Measurements from ENCODE around the gene ABCC11. TPM values are rescaled to one million over a fixed set of nuclear protein-coding genes. Genes with fewer than 3 reads are reported as not detected.

Gene ABCC11
- polyA plus RNA-seq (2012; ENCODE audit: insufficient read depth, insufficient read length): not detected

DNA sequence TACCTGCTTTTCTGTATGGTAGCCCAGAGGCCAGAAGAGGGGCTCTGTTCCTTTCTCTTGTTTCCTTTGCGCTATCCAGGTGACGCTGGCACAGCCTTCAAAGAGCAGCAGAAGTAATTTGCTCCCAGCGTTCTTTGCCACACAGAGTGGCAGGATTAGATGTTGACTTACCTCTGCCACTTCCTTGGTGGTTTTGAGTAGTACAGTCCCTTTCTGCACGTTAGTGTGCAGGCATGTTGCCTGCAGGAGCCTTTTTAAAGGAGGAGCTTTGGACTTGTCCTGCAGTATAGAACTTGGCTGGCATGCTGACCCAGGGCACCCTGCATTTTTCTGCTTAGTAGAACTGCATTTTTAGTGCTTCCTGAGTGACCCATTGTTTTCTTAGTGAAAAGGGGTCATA is at the start of gene ABCC11:
Gene ABCC11, minus strand, starts transcription at position 229 of the 400 bp plus-strand sequence. CDS start 15,618 bp downstream, outside the sequence.
- no peak within 1 kb of the TSS for H3K4me3 ChIP-seq (ENCODE audit: low read length)
- DNase-seq (ENCODE audit: low read depth, low spot score): peak; percentile 35

GRCh38 chr16:48295488-48296281 is 48.3 kb upstream of the ABCC11 start:
- no peak for DNase-seq (ENCODE audit: low read depth, low spot score)
- H3K4me3 ChIP-seq (ENCODE audit: low read length): no peak overlapping the region

- no peak overlapping the region for H3K4me3 ChIP-seq (ENCODE audit: low read length)
- DNase-seq (ENCODE audit: low read depth, low spot score): no peak
Measured at GRCh38 chr16:48294724-48295123, 47.4 kb upstream of the ABCC11 start.

- H3K4me3 ChIP-seq (ENCODE audit: low read length): no peak overlapping the region
- no peak for DNase-seq (ENCODE audit: low read depth, low spot score)
Measured at GRCh38 chr16:48292452-48292851, 45.1 kb upstream of the ABCC11 start.

- no peak overlapping the region for H3K4me3 ChIP-seq (ENCODE audit: low read length)
Measured at GRCh38 chr16:48291754-48292153, 44.4 kb upstream of the ABCC11 start.

GRCh38 chr16:48291303-48291702 is 44.0 kb upstream of the ABCC11 start:
- DNase-seq (ENCODE audit: low read depth, low spot score): no peak
- no peak overlapping the region for H3K4me3 ChIP-seq (ENCODE audit: low read length)

More at GRCh38 chr16:48291754-48292153, 44.4 kb upstream of the ABCC11 start:
- DNase-seq (ENCODE audit: low read depth, low spot score): no peak

- DNase-seq (ENCODE audit: low read depth, low spot score): no peak
- H3K4me3 ChIP-seq (ENCODE audit: low read length): no peak overlapping the region
Measured at GRCh38 chr16:48287239-48287638, 39.9 kb upstream of the ABCC11 start.

DNA sequence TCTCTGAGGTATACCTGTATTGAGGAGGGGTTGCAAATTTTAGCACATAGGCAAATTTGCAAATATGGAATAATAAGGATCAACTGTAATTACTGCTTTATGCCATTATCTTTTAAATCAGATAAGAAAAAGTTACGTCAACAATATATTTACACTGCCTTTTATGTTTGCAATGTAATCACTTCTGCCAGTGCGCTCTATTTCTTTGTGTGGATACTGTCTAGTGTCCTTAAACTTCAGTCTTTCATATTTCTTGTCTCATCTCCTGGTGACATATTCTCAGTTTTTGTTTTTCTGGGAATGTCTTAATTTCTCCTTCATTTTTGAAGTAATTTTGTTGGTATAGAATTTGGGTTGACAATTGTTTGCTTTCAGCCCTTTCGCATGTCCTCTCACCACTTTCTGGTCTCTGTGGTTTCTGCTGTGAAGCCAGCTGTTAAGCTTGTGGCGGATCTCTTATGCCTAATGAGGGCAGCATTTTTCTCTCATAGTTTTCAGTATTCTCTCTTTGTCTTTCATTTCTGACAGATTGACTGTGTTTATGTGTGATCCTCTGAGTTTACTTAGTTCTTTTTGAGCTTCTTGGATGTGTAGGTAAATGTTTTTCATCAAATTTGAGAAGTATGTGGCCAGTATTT is 37.6 kb upstream of the ABCC11 start:
- DNase-seq (ENCODE audit: low read depth, low spot score): peak; percentile 42
- no peak overlapping the region for H3K4me3 ChIP-seq (ENCODE audit: low read length)

DNA sequence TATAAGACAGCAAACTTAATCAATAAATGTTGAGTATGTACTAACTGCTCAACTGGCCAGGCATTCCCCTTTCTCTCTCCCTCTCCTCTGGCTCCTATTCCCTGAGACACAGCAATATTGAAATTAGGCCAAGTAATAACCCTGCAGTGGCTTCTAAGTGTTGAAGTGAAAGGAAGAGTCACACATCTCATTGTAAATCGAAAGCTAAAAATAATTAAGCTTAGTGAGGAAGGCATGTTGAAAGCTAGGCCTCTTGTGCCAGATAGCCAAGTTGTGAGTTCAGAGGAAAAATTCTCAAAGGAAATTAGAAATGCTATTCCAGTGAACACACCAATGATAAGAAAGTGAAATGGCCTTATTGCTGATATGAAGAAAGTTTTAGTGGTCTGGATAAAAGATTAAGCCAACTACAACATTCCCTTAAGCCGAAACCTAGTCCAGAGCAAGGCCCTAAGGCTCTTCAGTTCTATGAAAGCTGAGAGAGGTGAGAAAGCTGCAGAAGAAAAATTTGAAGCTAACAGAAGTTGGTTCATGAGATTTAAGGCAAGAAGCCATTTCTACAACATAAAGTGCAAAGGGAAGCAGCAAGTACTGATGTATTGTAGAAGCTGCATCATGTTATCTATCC is 35.4 kb upstream of the ABCC11 start:
- DNase-seq (ENCODE audit: low read depth, low spot score): no peak

GRCh38 chr16:48280546-48280945 is 33.2 kb upstream of the ABCC11 start:
- DNase-seq (ENCODE audit: low read depth, low spot score): no peak
- no peak overlapping the region for H3K4me3 ChIP-seq (ENCODE audit: low read length)

More for the DNA sequence above, 35.4 kb upstream of the ABCC11 start:
- no peak overlapping the region for H3K4me3 ChIP-seq (ENCODE audit: low read length)

GRCh38 chr16:48279199-48279598 is 31.9 kb upstream of the ABCC11 start:
- no peak for DNase-seq (ENCODE audit: low read depth, low spot score)
- H3K4me3 ChIP-seq (ENCODE audit: low read length): no peak overlapping the region

DNA sequence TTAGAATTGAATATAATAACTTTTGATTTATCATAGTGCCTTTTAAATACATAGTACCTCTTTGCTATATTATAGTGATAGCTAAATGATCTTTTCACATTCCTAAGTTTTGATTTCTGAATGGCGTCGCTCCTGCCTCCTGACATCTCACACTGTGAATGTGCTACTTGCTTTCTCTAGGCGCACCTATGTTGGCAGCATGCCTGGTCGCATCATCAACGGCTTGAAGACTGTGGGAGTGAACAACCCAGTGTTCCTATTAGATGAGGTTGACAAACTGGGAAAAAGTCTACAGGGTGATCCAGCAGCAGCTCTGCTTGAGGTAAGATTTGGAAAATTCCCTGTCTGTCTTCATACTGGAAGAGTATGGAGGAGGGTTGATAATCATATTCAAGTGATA is 29.8 kb upstream of the ABCC11 start:
- H3K4me3 ChIP-seq (ENCODE audit: low read length): no peak overlapping the region
- DNase-seq (ENCODE audit: low read depth, low spot score): no peak

DNA sequence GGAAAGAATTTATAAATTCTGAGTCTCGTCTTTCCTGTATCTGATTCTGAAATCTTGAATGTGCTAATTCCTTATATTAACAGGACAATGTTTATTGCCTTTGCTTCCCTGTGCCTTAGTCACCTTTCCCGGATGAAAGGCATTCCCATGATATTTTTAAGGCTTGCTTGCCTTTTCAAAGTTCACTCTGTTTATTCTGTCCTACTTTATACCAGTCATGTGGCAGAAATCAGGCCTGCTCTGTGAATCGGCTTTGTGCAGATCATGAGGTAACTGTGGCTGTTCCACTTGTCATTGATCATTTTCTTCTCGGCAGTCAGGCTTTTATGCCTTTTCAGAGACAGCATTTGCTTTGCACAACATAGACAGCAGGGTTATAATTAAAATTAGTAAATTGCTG is 28.8 kb upstream of the ABCC11 start:
- no peak for DNase-seq (ENCODE audit: low read depth, low spot score)

GRCh38 chr16:48274476-48274875 is 27.1 kb upstream of the ABCC11 start:
- no peak for DNase-seq (ENCODE audit: low read depth, low spot score)
- no peak overlapping the region for H3K4me3 ChIP-seq (ENCODE audit: low read length)

More for the DNA sequence above, 28.8 kb upstream of the ABCC11 start:
- H3K4me3 ChIP-seq (ENCODE audit: low read length): no peak overlapping the region

DNA sequence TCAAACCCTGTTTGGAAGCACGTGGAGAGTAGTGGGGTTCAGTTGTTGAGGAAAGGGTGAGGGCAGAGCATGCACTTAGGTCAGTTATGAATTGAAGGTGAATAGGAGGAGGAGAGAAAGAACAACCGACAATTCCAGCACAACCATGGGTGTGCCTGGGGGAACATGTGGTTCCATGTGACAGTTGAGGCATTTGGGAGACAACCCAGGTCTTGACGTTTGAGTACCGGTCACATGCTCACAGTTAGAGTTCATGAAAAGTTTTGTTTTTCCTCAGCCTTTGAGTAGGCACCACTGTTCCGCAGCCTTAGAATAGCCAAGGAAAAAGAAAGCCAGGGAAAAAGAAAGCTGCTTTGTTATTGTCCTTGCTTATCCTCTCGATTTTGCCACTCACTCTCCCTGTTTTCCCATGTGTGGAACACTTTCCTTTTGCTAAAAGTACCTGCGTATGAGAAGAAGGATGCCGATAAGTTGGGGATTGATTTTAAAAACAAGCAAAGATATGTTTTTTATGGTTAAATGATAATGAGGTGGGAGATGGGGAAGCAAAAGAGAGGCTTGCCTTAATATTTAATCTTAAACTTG is 25.6 kb upstream of the ABCC11 start:
- DNase-seq (ENCODE audit: low read depth, low spot score): no peak
- no peak overlapping the region for H3K4me3 ChIP-seq (ENCODE audit: low read length)

- no peak for DNase-seq (ENCODE audit: low read depth, low spot score)
- H3K4me3 ChIP-seq (ENCODE audit: low read length): no peak overlapping the region
Measured at GRCh38 chr16:48271728-48272127, 24.4 kb upstream of the ABCC11 start.

DNA sequence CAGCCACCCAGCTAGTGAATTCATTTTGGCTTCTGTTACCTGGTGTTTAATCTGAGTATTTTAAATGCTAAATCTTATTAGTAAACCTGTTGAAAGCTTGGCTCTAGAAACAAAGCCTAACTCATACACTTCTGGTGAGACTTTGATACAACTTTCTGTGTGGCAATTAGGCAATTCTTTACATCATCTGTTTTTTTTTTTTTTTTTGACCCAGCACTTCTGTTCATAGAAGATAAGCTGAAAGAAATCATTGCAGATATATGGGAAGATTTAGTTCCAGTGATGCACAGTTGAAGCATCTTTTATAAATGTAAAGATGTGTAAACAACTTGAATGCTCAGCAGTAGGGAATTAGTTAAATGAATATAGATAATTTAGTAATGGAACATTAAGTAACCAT is 21.7 kb upstream of the ABCC11 start:
- H3K4me3 ChIP-seq (ENCODE audit: low read length): no peak overlapping the region
- no peak for DNase-seq (ENCODE audit: low read depth, low spot score)

DNA sequence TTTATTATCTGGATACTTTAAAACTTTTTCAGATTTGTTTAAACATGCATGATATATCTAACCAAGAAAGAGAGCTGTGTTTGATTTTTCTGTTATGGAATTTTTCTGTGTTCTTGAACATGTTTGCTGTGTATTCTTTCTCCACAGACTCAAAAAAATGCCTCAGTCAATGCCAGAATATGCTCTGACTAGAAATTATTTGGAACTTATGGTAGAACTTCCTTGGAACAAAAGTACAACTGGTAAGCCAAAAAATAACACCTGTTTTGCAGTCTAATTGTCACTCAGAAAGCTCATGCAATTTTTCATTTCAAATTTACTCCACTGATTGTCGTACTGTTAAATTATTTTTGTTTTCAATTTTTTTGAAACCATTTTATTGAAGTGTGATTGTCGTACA is 15.3 kb upstream of the ABCC11 start:
- H3K4me3 ChIP-seq (ENCODE audit: low read length): no peak overlapping the region
- DNase-seq (ENCODE audit: low read depth, low spot score): no peak

GRCh38 chr16:48261569-48261968 is 14.2 kb upstream of the ABCC11 start:
- H3K4me3 ChIP-seq (ENCODE audit: low read length): no peak overlapping the region
- DNase-seq (ENCODE audit: low read depth, low spot score): no peak
